Occipital lobe (tissue), 2 donors: ENCODE results near the gene ANAPC4. TPM values are rescaled to one million over a fixed set of nuclear protein-coding genes. Genes with fewer than 3 reads are reported as not detected.

Experiments used
- DNase-seq: peaks from one replicate; lab custom pipeline; 2025; lab: John Stamatoyannopoulos, UW
- total RNA-seq: library from RNA; depleted of rRNA; stranded (reverse); fragments of >200 nt; gene quantifications from one replicate; pipeline ENCODE4 v1.2.3, GENCODE V29; 2014

ANAPC4 gene
- total RNA-seq, 1 donor from 2014 or later: 52.7 TPM

DNA sequence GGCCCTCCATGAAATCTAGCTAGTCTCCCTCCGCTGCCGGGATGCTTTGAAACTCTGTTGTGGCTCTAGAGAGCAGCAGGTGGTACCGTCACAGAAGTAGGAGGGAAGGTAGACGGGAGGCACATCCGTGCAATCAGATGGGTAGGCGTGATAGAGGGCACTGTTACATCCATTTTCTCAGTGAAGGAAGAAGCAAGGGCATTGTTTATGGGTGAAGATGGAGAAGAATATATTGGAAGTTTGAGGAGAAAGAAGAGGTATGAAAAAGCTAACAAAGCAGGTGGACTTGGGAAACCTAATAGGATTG, 1.3 kb downstream of the ANAPC4 start:
- no peak for DNase-seq

DNA sequence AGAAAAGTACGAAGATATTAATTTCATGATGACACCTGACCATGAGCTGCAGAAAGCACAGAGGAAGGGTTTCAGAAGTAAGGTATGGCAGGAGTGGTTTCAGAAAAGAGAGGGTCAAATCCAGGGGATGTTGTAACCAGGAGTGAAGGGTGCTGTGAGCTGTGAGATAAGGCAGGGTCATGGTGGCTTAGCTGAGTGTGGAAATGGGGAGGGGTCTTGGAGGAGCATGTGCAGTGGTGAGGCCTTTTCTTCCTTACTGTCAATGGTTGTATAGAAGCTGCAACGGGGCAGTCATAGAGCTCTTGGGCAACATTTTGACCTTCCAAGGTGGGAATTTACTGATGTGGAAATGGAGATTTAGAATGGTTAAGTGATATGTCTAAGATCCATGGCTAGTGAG, 2.5 kb downstream of the ANAPC4 start:
- DNase-seq: no peak

GRCh38 chr4:25383647-25384046, 6.6 kb downstream of the ANAPC4 start:
- no peak for DNase-seq

DNA sequence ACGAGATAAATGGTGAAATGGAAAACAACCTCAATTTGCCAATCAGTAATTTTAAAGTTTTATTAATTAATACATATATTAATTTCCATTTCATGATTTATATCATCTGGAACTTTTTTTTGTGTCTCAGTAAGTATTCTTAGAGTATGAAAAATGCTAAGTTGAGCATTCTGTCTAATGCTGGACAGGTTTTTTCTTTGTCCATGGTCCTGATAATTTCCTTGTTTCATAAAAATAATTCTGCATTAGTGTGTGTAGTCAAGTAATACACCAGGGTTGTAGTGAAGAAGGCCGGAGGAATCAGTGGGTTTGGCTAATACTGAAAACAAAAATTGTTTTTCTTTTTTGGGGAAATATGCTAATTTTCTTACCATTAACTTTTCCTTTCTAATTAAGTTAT, 9.9 kb downstream of the ANAPC4 start:
- DNase-seq: no peak

GRCh38 chr4:25397305-25397704, 20.2 kb downstream of the ANAPC4 start:
- DNase-seq: no peak

GRCh38 chr4:25399510-25399909, 22.4 kb downstream of the ANAPC4 start:
- DNase-seq: no peak

GRCh38 chr4:25401066-25401465, 24.0 kb downstream of the ANAPC4 start:
- no peak for DNase-seq

GRCh38 chr4:25402521-25402920, 25.5 kb downstream of the ANAPC4 start:
- no peak for DNase-seq

- DNase-seq: no peak
Observed at GRCh38 chr4:25403699-25404098, 26.6 kb downstream of the ANAPC4 start.

GRCh38 chr4:25405453-25405852, 28.4 kb downstream of the ANAPC4 start:
- no peak for DNase-seq

DNA sequence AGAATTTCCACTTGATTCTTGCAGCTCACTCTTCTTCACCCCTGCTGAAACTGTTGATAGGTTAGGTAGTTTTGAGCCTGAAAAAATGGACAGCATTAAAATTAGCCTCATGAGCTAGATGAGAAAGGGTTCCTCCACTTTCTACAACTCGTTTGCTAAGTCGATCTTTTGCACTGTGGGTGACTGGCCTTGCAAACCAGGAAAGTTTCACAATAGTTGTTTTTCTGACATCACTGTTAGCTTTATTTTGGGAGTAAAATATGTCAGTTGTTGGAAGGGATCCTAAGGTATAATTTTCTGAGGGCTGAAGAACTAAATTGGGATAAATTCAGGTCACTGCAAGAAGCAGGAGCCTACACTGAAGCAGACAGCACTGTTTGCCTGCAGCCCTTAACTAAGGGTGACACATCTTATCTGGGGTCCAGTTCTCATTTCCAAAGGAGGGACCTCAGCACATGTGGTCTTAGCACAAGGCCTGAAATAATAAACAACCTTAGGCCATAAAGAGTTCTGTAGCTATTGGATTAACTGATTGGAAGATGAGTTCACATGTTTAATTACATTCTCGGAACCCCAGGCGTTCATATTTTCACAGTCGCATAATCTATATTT, 29.1 kb downstream of the ANAPC4 start:
- DNase-seq: no peak

GRCh38 chr4:25410820-25411529, 33.9 kb downstream of the ANAPC4 start:
- DNase-seq: no peak

- DNase-seq: no peak
Observed at GRCh38 chr4:25413261-25413660, 36.2 kb downstream of the ANAPC4 start.

GRCh38 chr4:25417014-25417413, 40.0 kb downstream of the ANAPC4 start:
- DNase-seq: no peak

- DNase-seq: no peak
Observed at GRCh38 chr4:25420931-25421330, 43.9 kb downstream of the ANAPC4 start.

- no peak for DNase-seq
Observed at GRCh38 chr4:25421816-25422525, 44.9 kb downstream of the ANAPC4 start.

DNA sequence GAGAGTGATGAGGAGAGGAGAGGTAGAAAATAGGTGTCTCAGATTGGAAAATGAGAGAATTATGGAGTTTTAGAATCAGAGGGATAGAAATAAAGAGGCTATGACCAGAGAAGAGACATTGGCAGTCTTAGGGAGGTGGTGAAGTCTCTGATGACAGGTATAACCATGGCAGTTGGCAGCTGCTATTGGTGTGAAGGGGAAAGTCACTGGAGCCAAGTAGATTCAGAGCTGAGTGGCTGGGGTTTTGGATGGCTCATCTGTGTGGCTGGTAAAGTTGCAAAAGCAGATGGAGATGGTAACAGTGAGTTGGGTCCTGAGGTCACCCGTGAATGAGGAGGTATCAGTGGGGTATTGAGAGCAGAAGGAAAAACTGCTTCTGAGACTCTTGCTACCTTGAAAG, 46.5 kb downstream of the ANAPC4 start:
- DNase-seq: no peak

- DNase-seq: no peak
Observed at GRCh38 chr4:25424539-25425228, 47.6 kb downstream of the ANAPC4 start.

- no peak for DNase-seq
Observed at GRCh38 chr4:25425361-25425760, 48.3 kb downstream of the ANAPC4 start.

DNA sequence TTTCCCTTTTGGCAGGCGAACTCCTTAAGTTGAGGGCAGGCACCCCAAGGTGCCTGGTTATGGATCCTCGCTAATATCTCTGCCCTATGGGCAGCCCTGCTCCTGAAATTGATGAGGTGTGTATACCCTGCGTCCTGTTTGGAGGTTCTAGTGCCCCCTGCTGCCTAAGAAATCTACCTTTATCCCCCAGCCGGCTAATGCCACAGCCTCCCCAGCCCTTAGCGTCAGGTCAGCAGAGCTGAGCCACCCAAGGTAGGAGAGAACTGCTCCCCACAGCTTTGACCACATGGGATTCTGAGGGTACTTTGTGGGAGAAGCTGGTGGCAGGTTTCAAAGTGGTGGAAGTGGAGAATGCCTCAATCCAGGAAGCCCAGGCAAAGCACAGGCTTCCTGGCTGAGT, 50.8 kb downstream of the ANAPC4 start:
- DNase-seq: no peak

DNA sequence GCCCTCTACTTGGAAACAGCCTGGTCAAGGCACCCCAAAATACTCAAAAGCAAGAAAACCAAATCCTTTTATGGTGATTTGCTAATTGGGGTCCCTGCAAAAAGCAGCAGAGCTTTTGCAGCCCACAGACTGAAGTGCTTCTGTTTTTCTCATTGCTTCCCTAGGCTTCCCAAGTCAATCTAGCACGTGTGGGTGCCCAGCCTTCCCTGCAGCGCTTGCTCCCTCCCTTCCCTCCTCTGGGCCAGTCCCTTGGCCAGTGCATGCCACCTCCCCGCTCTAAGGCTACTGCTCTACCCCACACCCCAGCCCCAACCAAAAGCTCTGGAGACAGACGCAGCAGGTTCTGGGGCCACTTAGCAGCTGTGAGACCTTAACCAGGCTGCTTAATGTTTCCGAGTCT, 53.6 kb downstream of the ANAPC4 start:
- DNase-seq: no peak
